Ascending aorta (tissue), 2 donors: Measurements from ENCODE around the gene TRIP6. TPM values are rescaled to one million over a fixed set of nuclear protein-coding genes. Genes with fewer than 3 reads are reported as not detected.

Experiments
- DNase-seq, 2 donors: peaks; one replicate each; pipeline ENCODE4 v3.0.0-alpha.2; 2019; ENCODE audit warnings: low spot score in 2 of 2
- H3K27ac ChIP-seq, 2 donors: fragments of 200-600 bp; sonication (generic); one replicate each; pipeline ENCODE4 v1.5.1; 2016 to 2017; ENCODE audit warnings: mild to moderate bottlenecking in 1 of 2
- H3K27me3 ChIP-seq: fragments of 200-600 bp; sonication (generic); one replicate; pipeline ENCODE4 v1.5.1; 2017
- H3K36me3 ChIP-seq, 2 donors: fragments of 200-600 bp; sonication (generic); one replicate each; pipeline ENCODE4 v1.5.1; 2016
- H3K4me1 ChIP-seq, 2 donors: fragments of 200-600 bp; sonication (generic); one replicate each; pipeline ENCODE4 v1.5.1; 2016 to 2017; ENCODE audit warnings: mild to moderate bottlenecking in 1 of 2
- H3K4me3 ChIP-seq, 2 donors: fragments of 200-600 bp; sonication (generic); one replicate each; pipeline ENCODE4 v1.5.1; 2016 to 2017; ENCODE audit warnings: mild to moderate bottlenecking in 1 of 2
- H3K9me3 ChIP-seq, 2 donors: fragments of 200-600 bp; sonication (generic); one replicate each; pipeline ENCODE4 v1.5.1; 2016
- CTCF ChIP-seq, 3 experiments: fragments of 200-600 bp in 2 of 3; fragments of 450-650 bp in 1 of 3; sonication (generic) in 2 of 3; IDR thresholded peaks; one replicate each; pipeline ENCODE4 v1.5.1; 2016 to 2019; ENCODE audit warnings: antibody characterized with exemption in 3 of 3, mild to moderate bottlenecking in 1 of 3, moderate library complexity in 1 of 3
- intact Hi-C: fragments of 100-400 bp; cut with DNase I; formaldehyde crosslinking; loops from one replicate; pipeline ENCODE4 v1.15.1; 2023
- total RNA-seq: library from RNA; depleted of rRNA; stranded (reverse); fragments of >200 nt; gene quantifications from one replicate; pipeline ENCODE4 v1.1.0, GENCODE V29; 2016

TRIP6 gene
- total RNA-seq, 1 donor from 2014 or later, result 221 TPM

DNA sequence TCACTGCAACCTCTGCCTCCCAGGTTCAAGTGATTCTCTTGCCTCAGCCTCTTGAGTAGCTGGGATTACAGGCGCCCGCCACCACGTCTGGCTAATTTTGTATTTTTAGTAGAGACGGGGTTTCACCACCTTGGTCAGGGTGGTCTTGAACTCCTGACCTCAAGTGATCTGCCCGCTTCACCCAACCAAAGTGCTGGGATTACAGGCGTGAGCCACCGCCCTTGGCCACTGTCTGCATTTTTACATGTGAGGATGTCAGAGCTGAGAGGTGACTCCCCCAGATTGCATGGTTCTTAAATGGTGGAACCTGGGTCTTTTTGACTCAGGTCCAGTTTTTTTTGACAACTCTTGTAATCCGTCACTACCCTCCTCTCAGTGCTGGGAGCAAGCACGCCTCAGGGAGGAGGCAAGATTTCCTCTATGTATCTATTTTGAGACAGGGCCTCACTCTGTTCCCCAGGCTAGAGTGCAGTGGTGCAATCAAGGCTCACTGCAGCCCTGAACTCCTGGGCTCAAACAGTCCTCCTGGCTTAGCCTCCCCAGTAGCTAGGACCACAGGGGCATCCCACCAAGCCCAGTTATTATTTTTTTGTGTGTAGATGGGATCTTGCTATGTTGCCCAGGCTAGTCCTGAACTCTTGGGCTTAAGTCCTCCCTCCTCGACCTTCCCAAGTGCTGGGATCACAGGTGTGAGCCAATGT is 6.6 kb downstream of the TRIP6 start:
- H3K36me3 ChIP-seq, result peaks cover 35 to 43% of the 10 kb centered on the region in 2 donors
- no peaks in the 10 kb centered on the region for H3K9me3 ChIP-seq
- peaks cover 18 to 38% of the 10 kb centered on the region in 2 donors for H3K4me1 ChIP-seq

GRCh38 chr7:100874300-100874576 is 7.1 kb downstream of the TRIP6 start:
- intact Hi-C loops, result no loop called here
- peak overlapping the region; percentile 88 to 98 for H3K27ac ChIP-seq
- no peak for TF ChIP-seq CTCF (IDR thresholded peaks at IDR 0.05)
- H3K36me3 ChIP-seq, result peaks cover 35 to 48% of the 10 kb centered on the region in 2 donors
- H3K4me3 ChIP-seq, result peak overlapping the region; percentile 91 to 98
- DNase-seq, result no peak
- no peaks in the 10 kb centered on the region for H3K27me3 ChIP-seq
- H3K9me3 ChIP-seq, result no peaks in the 10 kb centered on the region
- H3K4me1 ChIP-seq, result peaks cover 13 to 33% of the 10 kb centered on the region in 2 donors

More for the DNA sequence above, 6.6 kb downstream of the TRIP6 start:
- H3K27ac ChIP-seq, result peak overlapping the region; percentile 88 to 98
- DNase-seq, result no peak
- H3K4me3 ChIP-seq, result peak overlapping the region; percentile 91 to 98
- H3K27me3 ChIP-seq, result no peaks in the 10 kb centered on the region
- TF ChIP-seq CTCF (IDR thresholded peaks at IDR 0.05), result no peak
- intact Hi-C loops, result no loop called here

DNA sequence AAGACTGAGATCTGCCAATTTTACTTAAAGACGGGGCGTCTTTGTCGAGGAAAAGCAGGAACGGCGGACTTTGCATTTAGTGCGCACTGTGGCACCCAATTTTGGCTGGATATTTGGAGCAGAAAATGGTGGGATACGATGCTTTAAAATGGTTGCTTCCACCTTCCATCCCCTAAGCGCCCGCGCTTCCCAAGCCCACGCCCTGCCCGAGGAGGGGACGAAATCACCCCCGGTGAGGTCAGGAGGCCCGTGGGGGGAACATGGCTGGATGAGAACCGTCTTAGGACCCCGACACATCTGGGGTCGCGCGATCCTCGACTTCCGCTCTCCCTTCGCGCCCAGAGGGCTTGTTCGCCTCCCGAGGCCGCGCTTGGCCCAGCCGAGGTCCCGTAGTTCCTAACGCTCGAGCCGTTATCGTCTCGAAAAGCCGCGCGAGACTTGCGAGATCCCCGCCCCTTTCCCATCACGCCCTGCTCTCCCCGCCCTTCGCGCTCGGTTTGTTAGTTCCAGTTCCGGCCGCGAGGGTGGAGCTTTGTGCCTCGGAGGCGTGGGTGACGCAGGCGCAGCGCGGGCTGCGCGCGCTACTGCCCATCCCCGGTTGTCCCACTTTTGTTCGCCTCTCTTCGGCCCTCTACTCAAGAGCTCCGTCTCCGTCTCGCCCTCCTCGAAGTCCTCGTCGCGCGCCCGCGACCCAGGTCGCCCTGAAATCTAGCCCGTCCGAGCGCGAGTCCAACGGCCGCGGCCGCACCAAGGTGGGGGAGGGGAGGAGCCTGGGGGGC is 7.6 kb downstream of the TRIP6 start, which contains the start of gene SRRT:
Gene SRRT (plus strand): TSS at position 527 of the 779 bp plus-strand sequence. CDS start 488 bp downstream, outside the sequence.
- TF ChIP-seq CTCF (IDR thresholded peaks at IDR 0.05), result peak in 2 of 3 experiments; percentile 41 to 82
- intact Hi-C loops, result loop anchor here (1.0 kb wide), 1 partner anchor 15 kb away; the partner anchor contains the start of gene UFSP1

DNA sequence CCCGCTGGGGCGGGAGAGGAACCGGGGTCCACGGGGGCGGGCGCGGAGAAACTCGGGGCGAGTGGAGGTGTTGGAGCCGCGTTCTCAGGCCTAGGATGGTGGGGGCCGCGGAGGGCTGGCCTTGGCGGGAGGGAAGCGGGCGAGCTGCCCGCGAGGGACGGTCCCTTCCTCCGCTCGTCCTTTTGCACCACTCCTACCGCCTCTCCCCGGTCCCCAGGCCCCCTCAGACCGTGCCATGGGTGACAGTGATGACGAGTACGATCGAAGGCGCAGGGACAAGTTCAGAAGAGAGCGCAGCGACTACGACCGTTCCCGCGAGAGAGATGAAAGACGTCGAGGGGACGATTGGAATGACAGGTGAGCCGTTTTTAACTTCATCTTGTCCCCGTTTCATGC is 8.2 kb downstream of the TRIP6 start:
- H3K4me1 ChIP-seq, result peaks cover 13 to 33% of the 10 kb centered on the region in 2 donors
- H3K27me3 ChIP-seq, result no peaks in the 10 kb centered on the region
- peak overlapping the region; percentile 88 to 98 for H3K27ac ChIP-seq
- peak overlapping the region; percentile 91 to 98 for H3K4me3 ChIP-seq
- DNase-seq, result no peak
- intact Hi-C loops, result loop anchor here (1.0 kb wide), 1 partner anchor 14 kb away; the partner anchor contains the start of gene UFSP1
- TF ChIP-seq CTCF (IDR thresholded peaks at IDR 0.05), result no peak
- no peaks in the 10 kb centered on the region for H3K9me3 ChIP-seq
- peaks cover 33 to 53% of the 10 kb centered on the region in 2 donors for H3K36me3 ChIP-seq

More for the DNA sequence above, 7.6 kb downstream of the TRIP6 start, which contains the start of gene SRRT:
- Histone ChIP-seq H3K27me3 (no peaks in the 10 kb centered on the region), H3K36me3 (peaks cover 35 to 53% of the 10 kb centered on the region in 2 donors), H3K4me1 (peaks cover 13 to 33% of the 10 kb centered on the region in 2 donors), H3K9me3 (no peaks in the 10 kb centered on the region), H3K4me3 (peak within 1 kb of the TSS; percentile 91 to 98), H3K27ac (peak within 1 kb of the TSS; percentile 88 to 98)
- DNase-seq, result peak; percentile 88 to 99

GRCh38 chr7:100878013-100878412 is 10.8 kb downstream of the TRIP6 start:
- TF ChIP-seq CTCF (IDR thresholded peaks at IDR 0.05), result no peak
- no peak for DNase-seq
- Histone ChIP-seq H3K27ac (no peak overlapping the region), H3K36me3 (peaks cover 26 to 55% of the 10 kb centered on the region in 2 donors), H3K4me1 (peaks cover 13 to 33% of the 10 kb centered on the region in 2 donors), H3K27me3 (no peaks in the 10 kb centered on the region), H3K9me3 (no peaks in the 10 kb centered on the region), H3K4me3 (no peak overlapping the region)
- intact Hi-C loops, result no loop called here
